DMS79 treated with DMSO at 0.1 percent for 48 hours (cell line): Measurements from ENCODE around the gene XPO1.
A peak's percentile ranks its signal among the peaks of the same experiment; 100 is the strongest.
"Not testable (repeated sequence)": the region's sequence is repeated elsewhere in the genome, so short reads cannot be mapped to it uniquely, and the experiment has no call there.

Source experiments
- DNase-seq: peaks from one replicate; lab custom pipeline; 2025; lab: John Stamatoyannopoulos, UW

XPO1 gene

GRCh38 chr2:61538200-61538919 is at the start of gene XPO1:
TSS of gene XPO1 (minus strand) at chr2:61538356. CDS start at chr2:61533897, 4,459 bp downstream.
- peak; percentile 99 for DNase-seq

- not testable (repeated sequence) for DNase-seq
Observed at GRCh38 chr2:61586928-61587327, 48.8 kb upstream of the XPO1 start.

- DNase-seq: no peak
Observed at GRCh38 chr2:61585383-61585782, 47.2 kb upstream of the XPO1 start.

GRCh38 chr2:61584368-61584767 is 46.2 kb upstream of the XPO1 start:
- not testable (repeated sequence) for DNase-seq

- DNase-seq: no peak
Observed at GRCh38 chr2:61582165-61582564, 44.0 kb upstream of the XPO1 start.

- DNase-seq: no peak
Observed at GRCh38 chr2:61581716-61582115, 43.6 kb upstream of the XPO1 start.

- DNase-seq: no peak
Observed at GRCh38 chr2:61575447-61575859, 37.3 kb upstream of the XPO1 start.

- DNase-seq: no peak
Observed at GRCh38 chr2:61566566-61566965, 28.4 kb upstream of the XPO1 start.

GRCh38 chr2:61562615-61563014 is 24.5 kb upstream of the XPO1 start:
- no peak for DNase-seq

GRCh38 chr2:61558160-61558559 is 20.0 kb upstream of the XPO1 start:
- no peak for DNase-seq

GRCh38 chr2:61557381-61557780 is 19.2 kb upstream of the XPO1 start:
- no peak for DNase-seq

- no peak for DNase-seq
Observed at GRCh38 chr2:61554604-61555003, 16.4 kb upstream of the XPO1 start.

GRCh38 chr2:61550375-61551209 is 12.4 kb upstream of the XPO1 start:
- DNase-seq: no peak

GRCh38 chr2:61549546-61549945 is 11.4 kb upstream of the XPO1 start:
- DNase-seq: no peak

GRCh38 chr2:61543062-61543461 is 4.9 kb upstream of the XPO1 start:
- no peak for DNase-seq

GRCh38 chr2:61540167-61540566 is 2.0 kb upstream of the XPO1 start:
- DNase-seq: not testable (repeated sequence)

GRCh38 chr2:61538920-61539520 is 864 bp upstream of the XPO1 start:
- peak; percentile 75 for DNase-seq

- no peak for DNase-seq
Observed at GRCh38 chr2:61537950-61538199, 281 bp downstream of the XPO1 start.

- peak; percentile 26 for DNase-seq
Observed at GRCh38 chr2:61537277-61537949, 743 bp downstream of the XPO1 start.

- DNase-seq: peak; percentile 77
Observed at GRCh38 chr2:61536572-61537276, 1.4 kb downstream of the XPO1 start.

GRCh38 chr2:61536180-61536571 is 2.0 kb downstream of the XPO1 start:
- peak; percentile 24 for DNase-seq

- no peak for DNase-seq
Observed at GRCh38 chr2:61535449-61535848, 2.7 kb downstream of the XPO1 start.
